Testis (tissue), 3 donors: Measurements from ENCODE around the gene FAM53B. TPM values are rescaled to one million over a fixed set of nuclear protein-coding genes. Genes with fewer than 3 reads are reported as not detected.
A peak's percentile ranks its signal among the peaks of the same experiment; 100 is the strongest.

ENCODE experiments used
- DNase-seq: peaks from one replicate; pipeline ENCODE4 v3.0.0-alpha.2; 2019
- H3K27ac ChIP-seq, 2 donors: fragments of 200-600 bp; sonication (generic); one replicate each; pipeline ENCODE4 v1.5.1; 2019
- H3K27me3 ChIP-seq: fragments of 200-600 bp; sonication (generic); one replicate; pipeline ENCODE4 v1.5.1; 2019
- H3K36me3 ChIP-seq: fragments of 200-600 bp; sonication (generic); one replicate; pipeline ENCODE4 v1.5.1; 2017; ENCODE audit warnings: low read depth; ENCODE audit errors: missing control alignments
- H3K4me1 ChIP-seq: fragments of 200-600 bp; sonication (generic); one replicate; pipeline ENCODE4 v1.5.1; 2019
- H3K4me3 ChIP-seq, 2 donors: fragments of 200-600 bp; sonication (generic); one replicate each; pipeline ENCODE4 v1.5.1; 2017 to 2019
- H3K9me3 ChIP-seq: fragments of 200-600 bp; sonication (generic); one replicate; pipeline ENCODE4 v1.5.1; 2017
- CTCF ChIP-seq, 3 experiments: fragments of 450-650 bp in 2 of 3; fragments of 200-600 bp in 1 of 3; sonication (generic) in 1 of 3; IDR thresholded peaks; one replicate each; pipeline ENCODE4 v1.5.1; 2016 to 2019; ENCODE audit warnings: antibody characterized with exemption in 3 of 3, mild to moderate bottlenecking in 2 of 3, moderate library complexity in 1 of 3
- POLR2A ChIP-seq: fragments of 450-650 bp; IDR thresholded peaks from one replicate; pipeline ENCODE4 v1.6.1; 2017; ENCODE audit warnings: antibody characterized with exemption, mild to moderate bottlenecking, moderate library complexity
- WGBS, 2 donors: methylation state at CpG; one replicate each; pipeline ENCODE4 v1.1.5; 2018; 5-methylcytosine and 5-hydroxymethylcytosine counted together
- intact Hi-C: fragments of 100-400 bp; cut with DNase I; formaldehyde crosslinking; loops from one replicate; pipeline ENCODE4 v1.15.1; 2023; ENCODE audit warnings: low total_unique reads
- polyA plus RNA-seq: library from polyadenylated mRNA; stranded (reverse); fragments of 350-450 nt; fragmentation: Illumina TruSeq; extraction: RNeasy Lipid Tissue Mini Kit (QIAGEN cat#74804); gene quantifications from one replicate; pipeline ENCODE4 v1.2.3, GENCODE V29; 2014; ENCODE audit warnings: low read depth, low replicate concordance; ENCODE audit not compliant: insufficient read depth
- total RNA-seq, 2 donors: library from RNA; depleted of rRNA; stranded (reverse); fragments of >200 nt; gene quantifications; one replicate each; pipeline ENCODE4 v1.2.3, GENCODE V29; 2016

The FAM53B gene
- total and polyA plus RNA-seq, 3 donors from 2014 or later = 36.9 to 125 (median 109) TPM

- Histone ChIP-seq H3K4me1 (peaks cover 84% of the 10 kb centered on the region), H3K4me3 (no peak overlapping the region), H3K27ac (peak overlapping the region; percentile 35 to 78), H3K27me3 (no peaks in the 10 kb centered on the region), H3K36me3 (no peaks in the 10 kb centered on the region), H3K9me3 (no peaks in the 10 kb centered on the region)
- DNase-seq = peak; percentile 78
- peak; percentile 34 to 43 (median 35) for TF ChIP-seq CTCF (IDR thresholded peaks at IDR 0.05)
- TF ChIP-seq POLR2A = no peak
- WGBS, 2 donors = 35 to 56% methylated on average over 8 of the region's 8 CpGs
- intact Hi-C loops = no loop called here
Measured at GRCh38 chr10:124719213-124719851, 24.8 kb downstream of the FAM53B start.

DNA sequence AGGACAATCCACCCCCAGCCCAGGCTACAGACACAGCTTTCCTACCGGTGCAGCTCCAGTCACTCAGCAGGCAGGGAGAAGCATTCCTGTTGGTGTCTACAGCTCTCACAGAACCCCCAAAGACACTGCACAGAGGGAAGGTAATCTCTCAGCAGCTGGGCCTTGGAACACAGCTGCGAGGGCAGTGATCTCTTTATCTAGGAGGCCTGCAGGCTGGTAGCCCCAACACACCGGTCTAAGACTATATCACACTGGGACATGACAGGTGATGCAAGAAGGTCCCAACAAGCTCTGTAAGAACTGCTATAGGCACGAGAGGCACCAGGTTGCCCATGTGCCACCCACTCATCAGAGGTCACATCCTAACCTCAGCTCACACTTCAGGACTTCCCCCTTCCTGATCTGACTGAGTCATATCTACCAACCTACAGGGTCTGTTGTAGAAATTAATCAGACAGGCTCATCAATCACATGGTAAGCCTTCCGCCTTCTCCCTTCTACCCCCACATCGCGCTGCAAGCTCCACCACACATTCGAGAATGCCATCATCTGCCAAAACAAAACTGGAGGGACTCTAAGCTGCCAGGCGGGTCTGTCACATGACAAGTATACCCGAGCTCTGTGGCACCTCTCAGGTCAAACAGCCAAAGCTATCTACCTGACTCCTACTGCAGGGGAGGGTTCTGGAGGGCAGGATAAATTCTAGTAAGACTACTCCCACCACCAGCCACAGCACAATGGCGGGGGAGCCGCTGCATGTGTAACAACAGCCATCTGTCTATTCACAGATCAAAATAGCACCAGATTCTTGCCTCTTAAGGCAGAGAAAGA is 26.1 kb downstream of the FAM53B start:
- 68 to 83% methylated on average over 4 to 12 of the region's 12 CpGs for WGBS, 2 donors
- Histone ChIP-seq H3K4me3 (no peak overlapping the region), H3K27me3 (no peaks in the 10 kb centered on the region), H3K27ac (peak overlapping the region; percentile 39 to 78), H3K36me3 (no peaks in the 10 kb centered on the region), H3K9me3 (no peaks in the 10 kb centered on the region), H3K4me1 (peaks cover 82% of the 10 kb centered on the region)
- peak; percentile 84 for DNase-seq
- intact Hi-C loops = no loop called here
- no peak for TF ChIP-seq CTCF (IDR thresholded peaks at IDR 0.05)
- no peak for TF ChIP-seq POLR2A

- 73 to 80% methylated on average over 9 of the region's 9 CpGs for WGBS, 2 donors
- no peak overlapping the region for H3K4me3 ChIP-seq
- no peaks in the 10 kb centered on the region for H3K36me3 ChIP-seq
- peaks cover 76% of the 10 kb centered on the region for H3K4me1 ChIP-seq
- TF ChIP-seq CTCF (IDR thresholded peaks at IDR 0.05) (no peak), POLR2A (no peak)
- H3K27me3 ChIP-seq = no peaks in the 10 kb centered on the region
- H3K27ac ChIP-seq = peak overlapping the region; percentile 14 to 29
- H3K9me3 ChIP-seq = no peaks in the 10 kb centered on the region
- intact Hi-C loops = no loop called here
- DNase-seq = no peak
Measured at GRCh38 chr10:124717041-124717757, 27.0 kb downstream of the FAM53B start.

DNA sequence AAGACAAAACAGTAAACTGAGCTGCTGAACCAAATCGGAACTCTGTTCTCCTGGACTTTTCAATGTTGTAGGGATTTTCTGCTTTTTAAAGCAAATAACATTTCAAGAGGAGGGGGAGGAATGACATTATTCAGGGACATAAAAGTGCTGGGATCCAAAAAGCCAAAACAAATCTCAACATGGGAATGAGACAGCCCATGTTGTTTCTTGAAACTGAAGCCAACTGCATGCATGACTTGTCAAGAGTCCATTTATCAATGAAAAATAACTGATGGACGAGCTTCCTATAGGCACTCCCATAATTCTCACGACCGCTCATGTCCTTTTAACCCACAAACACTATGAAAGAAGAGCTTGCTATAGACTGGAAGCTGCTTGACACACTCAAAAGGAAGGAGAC is 27.8 kb downstream of the FAM53B start:
- no peaks in the 10 kb centered on the region for H3K36me3 ChIP-seq
- WGBS, 2 donors = 79 to 87% methylated on average over 4 of the region's 4 CpGs
- intact Hi-C loops = no loop called here
- peaks cover 68% of the 10 kb centered on the region for H3K4me1 ChIP-seq
- H3K27me3 ChIP-seq = no peaks in the 10 kb centered on the region
- DNase-seq = no peak
- H3K27ac ChIP-seq = no peak overlapping the region
- H3K4me3 ChIP-seq = no peak overlapping the region
- no peaks in the 10 kb centered on the region for H3K9me3 ChIP-seq
- TF ChIP-seq CTCF (IDR thresholded peaks at IDR 0.05) (no peak), POLR2A (no peak)
